Endothelial cell of umbilical vein (primary cell): ENCODE results near the gene DAB2IP. TPM values are rescaled to one million over a fixed set of nuclear protein-coding genes. Genes with fewer than 3 reads are reported as not detected.

Experiments used
- BruUV-seq: library from RNA; stranded (reverse); fragments of 400-500 nt; replicated peaks from 2 replicates; lab custom pipeline; 2021; lab: Mats Ljungman, UMichigan
- CTCF ChIA-PET: fragments of 300-600, 350-600 bp; sonication (Branson Sonifier 250); formaldehyde crosslinking; loops from one replicate; lab custom pipeline; 2021; ENCODE audit warnings: antibody characterized with exemption, inconsistent platforms; lab: Charles Lee
- POLR2A ChIA-PET: fragments of 300-600, 350-600 bp; sonication (Branson Sonifier 250); formaldehyde crosslinking; loops from one replicate; lab custom pipeline; 2021; ENCODE audit warnings: antibody characterized with exemption, inconsistent platforms; lab: Charles Lee
- DNase-seq: peaks from one replicate; pipeline ENCODE4 v3.0.0-alpha.2; 2011; ENCODE audit warnings: low read depth, low spot score
- FAIRE-seq: peaks from 2 replicates; lab custom pipeline; 2011; peaks lifted over from hg19 to GRCh38; lab: Jason Lieb, UNC
- H2AFZ ChIP-seq: 2 replicates; pipeline ENCODE4 v1.6.0; 2012; ENCODE audit warnings: low read depth, low read length, control low read depth, inconsistent platforms
- H3K27ac ChIP-seq: 2 replicates; pipeline ENCODE4 v1.5.1; 2011; ENCODE audit warnings: low read depth, mild to moderate bottlenecking, control low read depth, low read length, moderate library complexity; ENCODE audit not compliant: insufficient read depth
- H3K27me3 ChIP-seq, 2 experiments: 2 replicates each; pipeline versions ENCODE4 v1.6.0 to v1.6.1; 2011; ENCODE audit warnings: low read length in 2 of 2, mixed read lengths in 1 of 2; ENCODE audit not compliant: control insufficient read depth in 2 of 2, insufficient read depth in 2 of 2
- H3K36me3 ChIP-seq, 2 experiments: 2 replicates in 1 of 2; 3 replicates in 1 of 2; pipeline ENCODE4 v1.5.1; 2011; ENCODE audit warnings: low read length in 2 of 2, mild to moderate bottlenecking in 1 of 2, moderate library complexity in 1 of 2; ENCODE audit not compliant: control insufficient read depth in 2 of 2, insufficient read depth in 2 of 2; ENCODE audit errors: extremely low read depth in 1 of 2
- H3K4me1 ChIP-seq: 3 replicates; pipeline ENCODE4 v1.5.1; 2011; ENCODE audit warnings: mild to moderate bottlenecking, low read length; ENCODE audit not compliant: control insufficient read depth, insufficient read depth; ENCODE audit errors: extremely low read depth
- H3K4me2 ChIP-seq: 2 replicates; pipeline ENCODE4 v1.6.1; 2011; ENCODE audit warnings: low read length, control low read depth, mixed read lengths; ENCODE audit not compliant: insufficient read depth
- H3K4me3 ChIP-seq, 3 experiments: fragments of 200-600 bp in 1 of 3; sonication (generic), shearing (Covaris generic) in 1 of 3; replicated peaks in 1 of 3; 2 replicates each; pipeline ENCODE4 v1.5.1; 2011 to 2016; ENCODE audit warnings: control low read depth in 3 of 3, low read length in 3 of 3, mild to moderate bottlenecking in 2 of 3, inconsistent platforms in 1 of 3, low read depth in 1 of 3, moderate library complexity in 1 of 3; ENCODE audit not compliant: insufficient read depth in 1 of 3
- H3K79me2 ChIP-seq: 2 replicates; pipeline ENCODE4 v1.6.0; 2012; ENCODE audit warnings: low read length, inconsistent platforms; ENCODE audit not compliant: control insufficient read depth, insufficient read depth
- H3K9ac ChIP-seq: replicated peaks from 2 replicates; pipeline ENCODE3; 2011; ENCODE audit warnings: low read length, control low read depth; ENCODE audit not compliant: insufficient read depth; ENCODE audit errors: extremely low read depth
- H3K9me1 ChIP-seq: replicated peaks from 3 replicates; pipeline ENCODE4 v1.6.0; 2011; ENCODE audit warnings: mild to moderate bottlenecking, low read length; ENCODE audit not compliant: control insufficient read depth, insufficient read depth; ENCODE audit errors: extremely low read depth
- H3K9me3 ChIP-seq: replicated peaks from 2 replicates; pipeline ENCODE4 v1.5.1; 2012; ENCODE audit warnings: low read length, inconsistent platforms; ENCODE audit not compliant: control insufficient read depth, insufficient read depth
- H4K20me1 ChIP-seq: replicated peaks from 2 replicates; pipeline ENCODE3; 2011; ENCODE audit warnings: mild to moderate bottlenecking, low read length; ENCODE audit not compliant: control insufficient read depth, insufficient read depth; ENCODE audit errors: extremely low read depth
- EZH2 ChIP-seq: IDR thresholded peaks from 2 replicates; pipeline ENCODE4 v1.6.1; 2012; ENCODE audit warnings: borderline replicate concordance, low read depth, mild to moderate bottlenecking, moderate library complexity, low read length, inconsistent platforms; ENCODE audit not compliant: severe bottlenecking
- GATA2 ChIP-seq: IDR thresholded peaks from 2 replicates; pipeline ENCODE4 v1.7.0; 2011; ENCODE audit warnings: low read depth, mild to moderate bottlenecking, moderate library complexity, mixed read lengths, low read length; ENCODE audit not compliant: insufficient read length, insufficient read depth
- POLR2A ChIP-seq: IDR thresholded peaks from 2 replicates; pipeline ENCODE4 v1.6.1; 2012; ENCODE audit warnings: low read depth, mild to moderate bottlenecking, control low read depth, low read length
- POLR2AphosphoS5 ChIP-seq: IDR thresholded peaks from 2 replicates; pipeline ENCODE4 v1.6.1; 2012; ENCODE audit warnings: low read depth, mild to moderate bottlenecking, control low read depth, low read length, moderate library complexity; ENCODE audit not compliant: insufficient read depth
- dilution Hi-C: fragments of 300-500 bp; cut with MboI; formaldehyde crosslinking; loops from one replicate; pipeline ENCODE4 v1.15.0; 2019; ENCODE audit warnings: low sequenced_read_pairs; ENCODE audit not compliant: extremely low pct_ligation_motif_present
- intact Hi-C: fragments of 100-400 bp; cut with micrococcal nuclease; formaldehyde crosslinking; loops from one replicate; pipeline ENCODE4 v1.10.0; 2022
- polyA plus RNA-seq, 4 experiments: library from polyadenylated mRNA; depleted of rRNA in 3 of 4; stranded (reverse) in 3 of 4; unstranded in 1 of 4; fragments of >200 nt; gene quantifications; 2 replicates each; pipeline versions ENCODE4 v1.2.1 to v1.2.3, GENCODE V29; 2011 to 2012; ENCODE audit warnings: missing spikeins in 1 of 4
- total RNA-seq: library from RNA; stranded (reverse); gene quantifications from 2 replicates; pipeline ENCODE4 v1.2.3, GENCODE V29; 2021
- TF ChIP-seq, protein P1 (sequence below), 2 donors: IDR thresholded peaks; 1 replicate in 1 of 2; 2 replicates in 1 of 2; pipeline ENCODE4 v1.5.1; 2011; ENCODE audit warnings: low read length in 2 of 2, mild to moderate bottlenecking in 2 of 2, moderate library complexity in 2 of 2, control low read depth in 1 of 2, inconsistent platforms in 1 of 2, low read depth in 1 of 2; ENCODE audit not compliant: insufficient read depth in 1 of 2; ENCODE audit errors: extremely low read depth in 1 of 2

Gene DAB2IP
- total and polyA plus RNA-seq, 2 donors (not counting 3 experiments of a cell fraction or from before 2014, with no cell fraction given): 29.2 to 53.6 TPM

GRCh38 chr9:121609822-121610637, 41.4 kb upstream of the DAB2IP start:
- no peak overlapping the region for H3K27ac ChIP-seq
- no peaks in the 10 kb centered on the region for H3K36me3 ChIP-seq
- no peaks in the 10 kb centered on the region for H3K9me1 ChIP-seq
- H3K79me2 ChIP-seq: no peaks in the 10 kb centered on the region
- ChIA-PET POLR2A (no interaction called here), CTCF (interaction anchor here (0.7 to 1.8 kb wide), 10 partner anchors 11 to 506 kb away, joined by 3 to 14 read pairs (median 3); no protein-coding TSS in a partner anchor)
- BruUV-seq: no TSS peak
- FAIRE-seq: no peak
- DNase-seq: peak; percentile 29
- H3K4me1 ChIP-seq: peaks cover 8% of the 10 kb centered on the region
- dilution Hi-C loops (no loop called here), intact Hi-C loops (loop anchor here (5.0 kb wide), 1 partner anchor 43 kb away; no protein-coding TSS in a partner anchor)
- H3K9me3 ChIP-seq: no peaks in the 10 kb centered on the region
- TF ChIP-seq GATA2 (no peak), EZH2 (no peak), POLR2AphosphoS5 (no peak), POLR2A (no peak)
- TF ChIP-seq, protein P1, sequence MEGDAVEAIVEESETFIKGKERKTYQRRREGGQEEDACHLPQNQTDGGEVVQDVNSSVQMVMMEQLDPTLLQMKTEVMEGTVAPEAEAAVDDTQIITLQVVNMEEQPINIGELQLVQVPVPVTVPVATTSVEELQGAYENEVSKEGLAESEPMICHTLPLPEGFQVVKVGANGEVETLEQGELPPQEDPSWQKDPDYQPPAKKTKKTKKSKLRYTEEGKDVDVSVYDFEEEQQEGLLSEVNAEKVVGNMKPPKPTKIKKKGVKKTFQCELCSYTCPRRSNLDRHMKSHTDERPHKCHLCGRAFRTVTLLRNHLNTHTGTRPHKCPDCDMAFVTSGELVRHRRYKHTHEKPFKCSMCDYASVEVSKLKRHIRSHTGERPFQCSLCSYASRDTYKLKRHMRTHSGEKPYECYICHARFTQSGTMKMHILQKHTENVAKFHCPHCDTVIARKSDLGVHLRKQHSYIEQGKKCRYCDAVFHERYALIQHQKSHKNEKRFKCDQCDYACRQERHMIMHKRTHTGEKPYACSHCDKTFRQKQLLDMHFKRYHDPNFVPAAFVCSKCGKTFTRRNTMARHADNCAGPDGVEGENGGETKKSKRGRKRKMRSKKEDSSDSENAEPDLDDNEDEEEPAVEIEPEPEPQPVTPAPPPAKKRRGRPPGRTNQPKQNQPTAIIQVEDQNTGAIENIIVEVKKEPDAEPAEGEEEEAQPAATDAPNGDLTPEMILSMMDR (IDR thresholded peaks at IDR 0.05; ENCODE audit: extremely low read depth in 1 of 2, insufficient read depth in 1 of 2, low read depth in 1 of 2, low read length in 2 of 2): no peak
- peaks cover 0 to 9% of the 10 kb centered on the region in 2 experiments for H3K27me3 ChIP-seq
- no peak overlapping the region for H2AFZ ChIP-seq
- no peak overlapping the region for H3K4me2 ChIP-seq
- H4K20me1 ChIP-seq: no peaks in the 10 kb centered on the region
- H3K4me3 ChIP-seq: no peak overlapping the region
- no peak overlapping the region for H3K9ac ChIP-seq
